Measurements from ENCODE around the gene ERBB4.

- TF ChIP-seq, protein P1, sequence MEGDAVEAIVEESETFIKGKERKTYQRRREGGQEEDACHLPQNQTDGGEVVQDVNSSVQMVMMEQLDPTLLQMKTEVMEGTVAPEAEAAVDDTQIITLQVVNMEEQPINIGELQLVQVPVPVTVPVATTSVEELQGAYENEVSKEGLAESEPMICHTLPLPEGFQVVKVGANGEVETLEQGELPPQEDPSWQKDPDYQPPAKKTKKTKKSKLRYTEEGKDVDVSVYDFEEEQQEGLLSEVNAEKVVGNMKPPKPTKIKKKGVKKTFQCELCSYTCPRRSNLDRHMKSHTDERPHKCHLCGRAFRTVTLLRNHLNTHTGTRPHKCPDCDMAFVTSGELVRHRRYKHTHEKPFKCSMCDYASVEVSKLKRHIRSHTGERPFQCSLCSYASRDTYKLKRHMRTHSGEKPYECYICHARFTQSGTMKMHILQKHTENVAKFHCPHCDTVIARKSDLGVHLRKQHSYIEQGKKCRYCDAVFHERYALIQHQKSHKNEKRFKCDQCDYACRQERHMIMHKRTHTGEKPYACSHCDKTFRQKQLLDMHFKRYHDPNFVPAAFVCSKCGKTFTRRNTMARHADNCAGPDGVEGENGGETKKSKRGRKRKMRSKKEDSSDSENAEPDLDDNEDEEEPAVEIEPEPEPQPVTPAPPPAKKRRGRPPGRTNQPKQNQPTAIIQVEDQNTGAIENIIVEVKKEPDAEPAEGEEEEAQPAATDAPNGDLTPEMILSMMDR (IDR thresholded peaks at IDR 0.05) = no peak
- TF ChIP-seq REST (IDR thresholded peaks at IDR 0.05; ENCODE audit: insufficient read depth in 1 of 2, low read depth in 2 of 2, low read length in 1 of 2) (no peak), POLR2AphosphoS5 (IDR thresholded peaks at IDR 0.05; ENCODE audit: low read depth, low read length) (no peak), SIN3A (IDR thresholded peaks at IDR 0.05; ENCODE audit: borderline replicate concordance, insufficient read depth, low read depth, low read length) (no peak)
Measured at GRCh38 chr2:211900518-211900917, 638.1 kb downstream of the ERBB4 start.
